ENCODE measurements around the gene ERMP1.
"Not testable (repeated sequence)": the region's sequence is repeated elsewhere in the genome, so short reads cannot be mapped to it uniquely, and the experiment has no call there.

ERMP1 gene

DNA sequence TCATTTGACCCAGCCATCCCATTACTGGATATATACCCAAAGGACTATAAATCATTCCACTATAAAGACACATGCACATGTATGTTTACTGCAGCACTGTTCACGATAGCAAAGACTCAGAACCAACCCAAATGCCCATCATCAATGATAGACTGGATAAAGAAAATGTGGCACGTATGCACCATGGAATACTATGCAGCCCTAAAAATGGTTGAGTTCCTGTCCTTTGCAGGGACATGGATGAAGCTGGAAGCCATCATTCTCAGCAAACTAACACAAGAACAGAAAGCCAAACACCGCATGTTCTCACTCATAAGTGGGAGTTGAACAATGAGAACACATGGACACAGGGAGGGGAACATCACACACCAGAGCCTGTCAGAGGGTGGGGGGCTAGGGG is 49.5 kb downstream of the ERMP1 start:
- not testable (repeated sequence) for DNase-seq (ENCODE audit: low spot score)

DNA sequence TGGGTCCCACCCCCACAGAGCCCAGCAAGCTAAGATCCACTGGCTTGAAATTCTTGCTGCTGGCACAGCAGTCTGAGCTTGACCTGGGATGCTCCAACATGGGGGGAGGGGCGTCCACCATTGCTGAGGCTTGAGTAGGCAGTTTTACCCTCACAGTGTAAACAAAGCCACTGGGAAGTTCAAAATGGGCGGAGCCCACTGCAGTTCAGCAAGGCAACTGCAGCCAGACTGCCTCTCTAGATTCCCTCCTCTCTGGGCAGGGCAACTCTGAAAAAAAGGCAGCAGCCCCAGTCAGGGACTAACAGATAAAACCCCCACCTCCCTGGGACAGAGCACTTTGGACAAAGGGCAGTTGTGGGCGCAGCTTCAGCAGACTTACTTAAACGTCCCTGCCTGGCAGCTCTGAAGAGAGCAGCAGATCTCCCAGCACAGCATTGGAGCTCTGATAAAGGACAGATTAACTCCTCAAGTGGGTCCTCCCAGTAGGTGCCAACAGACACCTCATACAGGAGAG is 53.2 kb downstream of the ERMP1 start:
- DNase-seq (ENCODE audit: low spot score): not testable (repeated sequence)

DNA sequence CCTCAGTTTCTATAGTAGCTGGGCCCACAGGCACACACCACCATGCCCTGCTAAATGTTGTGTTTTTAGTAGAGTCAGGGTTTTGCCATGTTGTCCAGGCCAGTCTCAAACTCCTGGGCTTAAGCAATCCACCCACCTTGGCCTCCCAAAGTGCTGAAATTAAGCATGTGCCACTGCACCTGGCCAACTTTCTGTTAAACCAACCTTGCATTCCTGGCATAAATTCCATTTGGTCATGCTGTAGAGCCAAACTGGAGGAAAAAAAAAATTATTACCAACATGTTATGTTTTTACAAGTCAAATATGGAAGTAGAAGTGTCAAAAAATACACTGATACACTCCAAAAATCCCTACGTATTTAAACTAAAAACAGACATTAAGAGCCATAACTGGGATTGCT is 54.1 kb downstream of the ERMP1 start:
- DNase-seq (ENCODE audit: low spot score): no peak

DNA sequence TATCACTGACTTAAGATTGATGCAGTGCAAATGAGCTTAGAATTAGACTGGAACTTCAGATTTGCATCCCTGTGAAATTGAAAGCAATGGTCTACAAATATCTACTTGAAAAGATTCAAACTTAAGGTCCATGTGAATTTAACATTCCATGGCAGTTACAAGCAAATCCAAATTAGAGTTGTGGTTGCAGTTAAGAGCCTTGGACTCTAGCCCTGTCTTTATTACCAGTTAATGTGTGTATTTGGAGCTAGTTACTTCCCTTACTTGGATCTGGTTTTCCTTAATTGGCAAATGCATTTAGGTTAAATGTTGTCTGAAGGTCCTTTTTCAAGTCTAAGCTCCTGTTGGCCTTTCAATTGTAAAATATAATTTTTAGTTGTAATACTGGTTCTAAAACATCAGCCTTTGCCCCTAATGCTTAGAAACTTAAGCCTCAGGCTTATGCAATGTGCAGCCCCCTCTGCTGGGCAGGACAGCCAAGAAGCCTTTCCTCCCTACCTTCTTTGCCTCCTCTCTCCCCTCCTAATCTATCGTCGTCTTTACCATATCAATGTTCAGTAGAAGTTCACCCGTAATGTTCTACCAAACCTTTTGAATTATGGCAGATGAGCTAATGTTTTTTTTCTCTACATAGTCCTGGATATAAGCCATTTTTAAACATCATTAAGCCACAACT is 59.5 kb downstream of the ERMP1 start:
- DNase-seq (ENCODE audit: low spot score): peak; percentile 24

DNA sequence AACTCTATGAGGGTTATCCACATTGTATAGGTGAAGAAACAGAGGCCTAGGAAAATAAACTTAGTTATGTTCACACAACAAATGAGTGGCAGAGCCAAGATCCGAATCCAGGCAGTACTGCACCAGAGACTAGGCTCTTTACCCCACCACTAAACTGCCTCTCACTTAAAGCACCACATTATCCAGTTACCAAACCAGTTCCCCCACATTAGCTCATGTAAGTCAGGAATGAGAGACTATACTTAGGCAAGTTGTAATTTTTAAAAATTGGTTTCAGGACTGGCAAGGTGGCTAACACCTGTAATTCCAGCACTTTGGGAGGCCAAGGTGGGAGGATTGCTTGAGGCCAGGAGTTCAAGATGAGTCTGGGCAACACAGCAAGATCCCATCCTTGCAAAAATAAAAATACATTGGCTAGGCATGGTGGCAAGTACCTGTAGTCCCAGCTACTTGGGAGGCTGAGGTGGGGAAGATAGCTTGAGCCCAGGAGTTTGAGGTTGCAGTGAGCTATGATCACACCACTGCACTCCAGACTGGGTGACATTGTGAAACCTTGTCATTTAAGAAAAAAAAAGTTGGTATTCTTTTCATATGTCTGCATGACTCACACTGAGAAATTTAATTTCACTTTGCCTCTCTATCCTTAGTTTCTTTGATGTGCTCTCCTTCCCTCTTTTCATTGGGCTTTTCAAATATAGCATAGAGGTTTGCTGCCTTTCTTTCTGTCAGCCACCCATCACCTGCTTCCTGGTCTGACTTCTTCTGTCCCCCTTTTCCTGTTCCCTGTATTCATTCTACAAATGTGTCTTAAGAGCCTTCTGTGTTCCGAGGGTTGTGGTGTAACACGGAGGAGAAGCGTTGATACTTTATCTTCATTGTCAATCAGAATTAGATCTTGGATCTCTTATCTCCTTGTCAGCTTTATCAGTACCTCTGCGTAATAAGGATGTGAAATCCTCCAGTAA is 64.7 kb downstream of the ERMP1 start:
- DNase-seq (ENCODE audit: low spot score): no peak

DNA sequence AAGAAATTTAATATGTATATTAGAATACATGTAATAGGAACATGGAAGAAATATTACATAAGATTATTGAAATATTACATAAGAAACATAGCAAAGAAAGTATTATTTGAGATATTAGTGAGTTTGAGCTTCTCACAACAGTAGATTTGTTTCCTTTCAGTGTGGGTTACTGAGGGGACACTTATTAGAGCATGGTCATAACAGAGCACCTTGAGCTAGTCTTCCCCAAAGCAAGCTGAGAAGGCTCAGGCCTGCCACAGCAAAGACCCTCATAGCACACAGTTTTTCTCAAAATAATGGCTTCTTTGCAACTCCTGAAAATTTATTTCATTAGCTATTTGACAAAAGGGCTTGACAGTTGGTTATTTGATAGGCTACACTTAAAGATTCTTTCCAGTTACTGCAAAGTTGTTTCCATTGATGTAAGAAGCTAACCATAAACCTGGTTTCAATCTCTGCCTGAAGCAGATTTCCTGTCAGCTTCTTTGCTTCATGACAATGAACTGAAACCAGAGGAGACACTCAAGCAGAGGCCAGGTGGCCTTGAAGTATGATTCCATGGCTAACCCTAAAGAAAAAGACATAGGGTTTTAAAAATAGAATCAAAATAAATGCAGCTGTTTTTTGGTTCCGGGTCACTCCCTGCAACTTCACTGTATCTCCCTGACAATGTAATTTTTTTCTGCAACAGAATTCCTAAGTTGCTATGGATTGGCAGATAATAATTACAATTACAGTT is 68.6 kb downstream of the ERMP1 start:
- DNase-seq (ENCODE audit: low spot score): no peak

DNA sequence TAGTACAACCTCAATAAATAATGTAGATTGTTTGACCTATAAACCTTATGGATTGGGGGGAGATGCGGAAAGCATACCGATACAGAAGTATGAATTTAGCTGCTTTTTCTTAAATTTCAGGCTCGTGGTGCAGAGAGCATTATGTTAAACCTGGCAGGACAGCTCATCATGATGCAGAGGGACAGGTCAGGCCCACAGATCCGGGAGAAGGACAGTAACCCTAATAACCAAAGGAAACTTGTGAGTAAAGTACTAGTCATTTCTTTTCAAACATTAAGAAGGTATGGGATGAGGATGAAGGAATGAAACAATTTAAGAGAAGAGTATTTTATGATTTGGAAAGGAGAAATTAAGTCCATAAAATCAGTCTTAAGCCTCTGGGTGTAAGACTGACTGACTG is 70.5 kb downstream of the ERMP1 start:
- DNase-seq (ENCODE audit: low spot score): no peak

DNA sequence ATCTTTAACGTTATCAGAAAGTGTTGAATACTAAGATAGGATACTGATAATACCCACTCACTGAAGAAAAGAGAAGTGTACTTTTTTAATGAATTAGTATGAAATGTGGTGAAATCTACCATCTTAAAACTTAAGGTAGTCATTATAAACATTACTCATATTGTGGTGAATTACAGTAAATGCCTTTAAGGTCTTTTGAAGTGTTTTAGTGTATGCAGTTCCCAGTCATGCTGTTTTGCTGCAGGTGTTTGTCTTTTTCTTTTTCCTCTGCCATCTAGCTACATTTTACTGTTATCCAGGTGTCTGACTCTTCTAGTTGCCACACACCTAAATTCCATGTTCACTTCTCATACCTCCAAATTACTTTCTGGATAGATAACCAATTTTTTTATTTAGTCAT is 72.6 kb downstream of the ERMP1 start:
- DNase-seq (ENCODE audit: low spot score): no peak

DNA sequence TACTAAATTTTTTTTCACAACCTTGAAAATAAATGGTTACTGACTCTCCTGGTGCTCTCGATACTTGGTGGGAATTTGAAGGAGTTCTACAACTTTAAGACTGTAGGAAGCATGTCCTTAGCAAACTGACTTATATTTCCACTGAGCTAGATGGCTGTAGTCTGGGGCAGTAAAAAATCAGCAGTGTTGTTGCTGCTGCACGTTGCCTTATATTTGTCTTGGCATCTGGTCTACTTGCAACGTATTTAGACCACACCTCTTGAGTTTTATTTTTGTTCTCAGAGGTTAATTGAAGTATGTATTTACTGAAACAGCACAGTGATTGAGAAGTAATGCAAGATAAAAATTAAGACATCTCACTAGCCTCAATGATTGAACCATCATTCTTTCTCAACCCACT is 76.3 kb downstream of the ERMP1 start:
- DNase-seq (ENCODE audit: low spot score): no peak

DNA sequence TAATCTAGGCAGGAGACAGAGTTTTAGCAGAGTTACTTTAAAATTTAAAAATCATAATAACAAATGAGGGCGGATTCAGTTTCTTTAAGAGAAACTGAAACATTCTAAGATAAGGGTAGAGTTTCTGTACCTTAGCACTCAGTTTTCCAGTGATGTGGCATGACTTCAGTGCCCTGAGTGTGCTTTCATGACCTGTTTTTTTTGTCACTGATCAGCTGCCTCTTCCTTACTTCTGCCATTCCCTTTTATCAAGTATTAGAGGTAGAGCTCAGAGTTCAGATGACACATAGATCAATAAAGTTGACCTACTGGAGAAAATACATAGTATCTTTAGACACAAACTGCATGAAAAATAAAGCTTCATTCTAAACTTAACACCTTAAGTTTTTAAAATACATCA is 82.3 kb downstream of the ERMP1 start:
- no peak for DNase-seq (ENCODE audit: low spot score)

DNA sequence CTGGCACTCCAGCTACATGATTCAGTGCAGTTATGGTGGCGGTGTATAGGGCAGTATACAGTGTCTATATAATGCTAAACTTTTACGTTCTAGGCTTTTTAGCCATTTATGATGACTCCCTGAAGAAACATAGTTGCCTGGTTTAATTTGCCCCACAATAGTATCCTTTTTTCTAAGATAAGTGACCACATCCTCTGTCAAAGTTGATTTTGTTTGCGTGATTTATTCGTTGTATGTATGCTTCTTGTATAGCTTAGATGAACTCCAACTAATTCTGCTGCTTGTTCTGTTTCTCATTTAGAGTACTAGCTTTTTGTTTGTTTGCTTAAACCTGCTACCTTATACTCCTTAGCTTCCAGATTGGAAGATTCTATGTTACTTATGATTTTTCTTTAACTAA is 83.6 kb downstream of the ERMP1 start:
- DNase-seq (ENCODE audit: low spot score): no peak

DNA sequence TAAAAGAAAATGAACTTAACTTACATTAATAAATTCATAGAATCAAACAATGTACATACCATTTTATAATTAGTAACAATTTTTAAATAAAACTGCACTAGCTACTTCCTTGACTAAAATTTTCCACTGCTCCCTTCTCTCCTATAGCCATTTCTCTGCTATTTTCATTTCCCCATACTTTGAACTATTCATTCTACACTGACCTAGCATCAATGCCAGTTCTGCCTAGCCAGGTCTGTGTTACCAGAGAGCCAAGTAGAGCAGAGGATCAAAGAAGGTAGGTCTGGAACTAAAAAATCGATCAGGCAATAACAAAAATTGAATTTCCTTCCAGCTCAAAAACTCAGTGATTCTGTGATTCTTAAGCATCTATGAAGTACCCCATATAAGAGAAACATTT is 84.5 kb downstream of the ERMP1 start:
- no peak for DNase-seq (ENCODE audit: low spot score)

DNA sequence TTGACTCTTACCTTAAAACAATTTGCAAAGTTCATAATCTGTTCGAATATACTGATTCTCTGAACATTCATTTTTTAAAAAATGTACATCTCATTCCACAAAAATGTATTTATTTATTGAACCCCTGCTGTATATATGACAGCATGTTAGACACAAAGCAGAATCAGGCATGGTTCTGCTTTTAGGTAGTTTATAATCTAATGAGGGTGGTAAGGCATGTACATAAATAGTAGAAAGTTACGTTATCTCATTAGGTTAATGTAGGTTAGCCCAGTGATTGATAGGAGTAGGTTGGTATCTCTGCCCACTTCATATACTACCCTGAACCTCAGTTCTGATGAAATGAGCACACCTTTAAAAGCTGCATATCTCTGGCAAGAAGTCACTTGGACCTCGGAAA is 89.8 kb downstream of the ERMP1 start:
- no peak for DNase-seq (ENCODE audit: low spot score)

DNA sequence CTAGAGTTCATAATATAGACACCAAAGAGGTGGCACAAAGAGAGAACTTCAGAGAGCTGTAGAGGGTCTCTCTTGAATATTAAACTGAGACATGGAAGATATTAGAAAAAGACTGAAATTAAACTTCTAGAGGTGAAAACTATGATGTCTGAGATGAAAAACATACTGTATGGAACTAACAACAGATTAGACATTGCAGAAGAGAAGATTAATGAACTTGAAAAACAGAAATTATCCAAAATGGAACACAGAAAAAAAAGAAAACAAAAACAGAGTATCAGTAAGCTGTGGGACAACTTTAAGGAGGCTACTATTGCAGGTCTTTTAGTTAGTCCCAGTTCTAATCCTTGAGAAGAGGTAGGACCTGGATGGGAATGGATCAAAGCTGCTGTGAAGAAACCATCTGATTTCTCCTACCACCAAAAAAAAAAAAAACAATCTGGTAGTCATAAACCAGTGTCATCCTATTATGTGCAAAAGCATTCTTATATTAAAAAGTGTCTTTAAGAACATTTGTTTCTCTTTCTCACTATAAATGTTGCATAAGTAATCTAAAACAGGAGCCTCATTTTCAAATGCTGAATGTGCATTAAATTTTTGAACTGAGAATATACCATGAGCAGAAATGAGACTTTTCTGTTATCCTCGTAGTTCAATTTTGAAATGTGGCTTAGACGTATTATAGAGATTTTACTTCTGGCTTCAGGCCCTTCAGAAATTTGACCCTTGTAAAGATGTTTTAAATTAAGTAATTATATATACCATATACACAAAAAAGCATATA is 96.2 kb downstream of the ERMP1 start:
- no peak for DNase-seq (ENCODE audit: low spot score)

DNA sequence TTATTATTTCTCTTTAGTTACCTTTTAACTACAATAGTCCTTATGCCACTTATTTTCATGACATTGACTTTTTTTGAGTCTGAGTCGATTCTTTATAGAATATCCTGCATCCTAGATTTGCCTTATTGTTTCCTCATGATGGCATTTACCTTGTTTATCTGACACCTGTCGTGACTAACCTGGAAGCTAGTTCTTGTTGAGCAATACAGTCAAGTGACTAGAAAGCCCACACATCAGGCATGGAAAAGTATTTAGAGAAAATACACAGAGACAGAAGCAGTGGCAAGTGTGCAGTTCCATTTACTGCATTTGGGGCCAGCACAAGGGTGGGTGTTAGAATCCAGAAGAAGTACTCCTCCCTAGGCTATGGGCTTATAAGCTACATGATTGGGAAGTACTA is 97.8 kb downstream of the ERMP1 start:
- no peak for DNase-seq (ENCODE audit: low spot score)

All from iPS-NIHi11 (cell line).